OCI-LY7 (cell line): Measurements from ENCODE around the gene IFT81. TPM values are rescaled to one million over a fixed set of nuclear protein-coding genes. Genes with fewer than 3 reads are reported as not detected.

Source experiments
- BruUV-seq: library from RNA; stranded (reverse); fragments of 400-500 nt; replicated peaks from 2 replicates; lab custom pipeline; 2021; lab: Mats Ljungman, UMichigan
- CTCF ChIA-PET: fragments of 300-600 bp; sonication (Branson Sonifier 250); formaldehyde crosslinking; loops from one replicate; lab custom pipeline; 2022; ENCODE audit warnings: antibody characterized with exemption; ENCODE audit not compliant: unreplicated experiment; lab: Charles Lee
- POLR2A ChIA-PET: fragments of 300-600 bp; sonication (Branson Sonifier 250); formaldehyde crosslinking; loops from one replicate; lab custom pipeline; 2022; ENCODE audit warnings: antibody characterized with exemption; lab: Charles Lee
- DNase-seq: peaks from one replicate; pipeline ENCODE4 v3.0.0-alpha.2; 2015; ENCODE audit warnings: low spot score
- H2AFZ ChIP-seq: fragments of 200-600 bp; sonication (generic), shearing (Covaris generic); 2 replicates; pipeline ENCODE4 v1.6.1; 2014; ENCODE audit warnings: mild to moderate bottlenecking, antibody characterized with exemption, low read length, moderate library complexity
- H3K27ac ChIP-seq: fragments of 200-600 bp; sonication (generic); 2 replicates; pipeline ENCODE4 v1.5.1; 2014; ENCODE audit warnings: mixed run types, low read depth, mild to moderate bottlenecking, moderate library complexity, low read length, inconsistent platforms; ENCODE audit not compliant: poor library complexity, severe bottlenecking
- H3K36me3 ChIP-seq: fragments of 200-600 bp; sonication (generic); 2 replicates; pipeline ENCODE4 v1.6.1; 2014; ENCODE audit warnings: mild to moderate bottlenecking, antibody characterized with exemption, low read length, moderate library complexity, mixed read lengths; ENCODE audit not compliant: insufficient read depth
- H3K4me1 ChIP-seq: fragments of 200-600 bp; sonication (generic); 2 replicates; pipeline ENCODE4 v1.5.1; 2014; ENCODE audit warnings: mild to moderate bottlenecking, low read length; ENCODE audit not compliant: insufficient read depth, poor library complexity, severe bottlenecking
- H3K4me2 ChIP-seq: fragments of 200-600 bp; sonication (generic); 2 replicates; pipeline ENCODE4 v1.6.1; 2014; ENCODE audit warnings: mild to moderate bottlenecking, low read length
- H3K4me3 ChIP-seq: fragments of 200-600 bp; sonication (generic); 2 replicates; pipeline ENCODE4 v1.5.1; 2014; ENCODE audit warnings: mild to moderate bottlenecking, low read depth, low read length; ENCODE audit not compliant: poor library complexity, severe bottlenecking
- H3K79me2 ChIP-seq: fragments of 200-600 bp; sonication (generic); 2 replicates; pipeline ENCODE4 v1.6.1; 2016; ENCODE audit warnings: low read depth, mild to moderate bottlenecking, low read length, moderate library complexity, mixed read lengths; ENCODE audit not compliant: insufficient read depth
- H3K9me2 ChIP-seq: fragments of 200-600 bp; sonication (generic); 2 replicates; pipeline ENCODE4 v1.6.1; 2016; ENCODE audit warnings: mild to moderate bottlenecking, low read length, mixed read lengths; ENCODE audit not compliant: insufficient read depth
- H3K9me3 ChIP-seq: fragments of 200-600 bp; sonication (generic); 2 replicates; pipeline ENCODE4 v1.6.1; 2014; ENCODE audit warnings: mild to moderate bottlenecking, mixed run types, low read length, mixed read lengths
- H4K20me1 ChIP-seq: fragments of 200-600 bp; sonication (generic); 2 replicates; pipeline ENCODE4 v1.6.1; 2014; ENCODE audit warnings: mild to moderate bottlenecking, antibody characterized with exemption, low read length, moderate library complexity, mixed read lengths; ENCODE audit not compliant: insufficient read depth
- CTCF ChIP-seq: fragments of 200-600 bp; sonication (generic); conservative IDR thresholded peaks from 2 replicates; pipeline ENCODE4 v1.5.1; 2014; ENCODE audit warnings: mild to moderate bottlenecking, antibody characterized with exemption, low read length, moderate library complexity, mixed read lengths
- EZH2phosphoT487 ChIP-seq: fragments of 200-600 bp; sonication (generic); IDR thresholded peaks from 2 replicates; pipeline ENCODE4 v1.6.1; 2018; ENCODE audit warnings: low read depth, borderline replicate concordance, mild to moderate bottlenecking, mixed run types, antibody characterized with exemption, low read length, moderate library complexity, mixed read lengths
- intact Hi-C: fragments of 100-400 bp; cut with micrococcal nuclease; formaldehyde crosslinking; loops from one replicate; pipeline ENCODE4 v1.10.0; 2022; ENCODE audit not compliant: unreplicated experiment
- total RNA-seq, 2 experiments: library from RNA; depleted of rRNA in 1 of 2; stranded (reverse); fragments of >200 nt in 1 of 2; shearing (Covaris generic) in 1 of 2; gene quantifications; 2 replicates each; pipeline ENCODE4 v1.2.3, GENCODE V29; 2014 to 2022

The IFT81 gene
- total RNA-seq, 2 experiments from 2014 or later = 5.6 to 9.8 TPM

GRCh38 chr12:110157539-110157938 lies 33.4 kb downstream of the IFT81 start:
- Histone ChIP-seq H3K79me2 (no peaks in the 10 kb centered on the region), H3K9me2 (no peaks in the 10 kb centered on the region), H2AFZ (no peak overlapping the region), H3K36me3 (peaks cover 11% of the 10 kb centered on the region; the same call in 1 of the 2 replicates), H3K4me1 (no peaks in the 10 kb centered on the region), H3K9me3 (peaks cover 14% of the 10 kb centered on the region; the same call in 1 of the 2 replicates), H3K4me2 (no peak overlapping the region), H3K4me3 (no peak overlapping the region), H4K20me1 (no peaks in the 10 kb centered on the region), H3K27ac (no peak overlapping the region)
- DNase-seq = no peak
- TF ChIP-seq CTCF (no peak), EZH2phosphoT487 (no peak)
- intact Hi-C loops = no loop called here
- no TSS peak for BruUV-seq
- ChIA-PET CTCF (no interaction called here), POLR2A (no interaction called here)

- no TSS peak for BruUV-seq
- POLR2A ChIA-PET = interaction anchor here (1.2 to 1.5 kb wide), 2 partner anchors 8 to 15 kb away, joined by 3 to 4 read pairs; no protein-coding TSS in a partner anchor
These were observed 35.6 kb downstream of the IFT81 start for GRCh38 chr12:110159671-110160245.

More at GRCh38 chr12:110159671-110160245, 35.6 kb downstream of the IFT81 start:
- DNase-seq = no peak
- intact Hi-C loops = no loop called here
- Histone ChIP-seq H3K4me1 (peaks cover 6% of the 10 kb centered on the region), H4K20me1 (no peaks in the 10 kb centered on the region), H3K9me3 (peaks cover 14% of the 10 kb centered on the region; the same call in 1 of the 2 replicates), H2AFZ (no peak overlapping the region), H3K36me3 (peaks cover 11% of the 10 kb centered on the region; the same call in 1 of the 2 replicates), H3K79me2 (no peaks in the 10 kb centered on the region), H3K4me2 (no peak overlapping the region), H3K9me2 (no peaks in the 10 kb centered on the region), H3K4me3 (no peak overlapping the region), H3K27ac (no peak overlapping the region)
- TF ChIP-seq CTCF (no peak), EZH2phosphoT487 (no peak)
- CTCF ChIA-PET = no interaction called here
